Osteoblast (primary cell): ENCODE data around the gene ZDHHC3. TPM values are rescaled to one million over a fixed set of nuclear protein-coding genes. Genes with fewer than 3 reads are reported as not detected.

Experiments
- DNase-seq: peaks from one replicate; pipeline ENCODE4 v3.0.0; 2011; ENCODE audit warnings: low spot score, mixed read lengths; ENCODE audit not compliant: insufficient read length; ENCODE audit errors: missing footprints
- H2AFZ ChIP-seq: 2 replicates; pipeline ENCODE4 v1.6.0; 2011; ENCODE audit warnings: mild to moderate bottlenecking, low read length
- H3K27ac ChIP-seq: 2 replicates; pipeline ENCODE4 v1.5.1; 2011; ENCODE audit warnings: mild to moderate bottlenecking, low read depth, low read length, moderate library complexity
- H3K27me3 ChIP-seq: 2 replicates; pipeline ENCODE4 v1.6.0; 2012; ENCODE audit warnings: mild to moderate bottlenecking, control low read depth, inconsistent platforms, low read length, moderate library complexity; ENCODE audit not compliant: insufficient read depth
- H3K36me3 ChIP-seq: 2 replicates; pipeline ENCODE4 v1.5.1; 2011; ENCODE audit warnings: mild to moderate bottlenecking, low read length, control low read depth, moderate library complexity; ENCODE audit not compliant: insufficient read depth
- H3K4me1 ChIP-seq: 2 replicates; pipeline ENCODE4 v1.5.1; 2011; ENCODE audit warnings: mild to moderate bottlenecking, low read length, control low read depth, moderate library complexity; ENCODE audit not compliant: insufficient read depth
- H3K4me2 ChIP-seq: 2 replicates; pipeline ENCODE4 v1.6.0; 2011; ENCODE audit warnings: mild to moderate bottlenecking, low read length; ENCODE audit not compliant: insufficient read depth
- H3K4me3 ChIP-seq: fragments of 200-600 bp; sonication (generic); 3 replicates; pipeline ENCODE4 v1.5.1; 2012; ENCODE audit warnings: mild to moderate bottlenecking, low read length, inconsistent platforms; ENCODE audit not compliant: insufficient read depth
- H3K79me2 ChIP-seq: 2 replicates; pipeline ENCODE4 v1.6.0; 2012; ENCODE audit warnings: mild to moderate bottlenecking, low read length, control low read depth, inconsistent platforms; ENCODE audit not compliant: insufficient read depth
- H3K9me3 ChIP-seq: 2 replicates; pipeline ENCODE4 v1.5.1; 2011; ENCODE audit warnings: low read depth, low read length, control low read depth
- H4K20me1 ChIP-seq: 2 replicates; pipeline ENCODE4 v1.6.0; 2012; ENCODE audit warnings: mild to moderate bottlenecking, low read length, control low read depth; ENCODE audit not compliant: insufficient read depth
- CTCF ChIP-seq: IDR thresholded peaks from 2 replicates; pipeline ENCODE4 v1.5.1; 2011; ENCODE audit warnings: mild to moderate bottlenecking, low read depth, low read length, moderate library complexity; ENCODE audit errors: extremely low read depth
- total RNA-seq: library from RNA; depleted of rRNA; stranded (reverse); fragments of >200 nt; gene quantifications from 2 replicates; pipeline ENCODE4 v1.2.3, GENCODE V29; 2012

ZDHHC3 gene
- total RNA-seq, 1 donor = 61.2 TPM

- no peaks in the 10 kb centered on the region for H3K9me3 ChIP-seq
- no peak overlapping the region for H2AFZ ChIP-seq
- peaks cover 73% of the 10 kb centered on the region for H3K79me2 ChIP-seq
- H3K4me1 ChIP-seq = peaks cover 14% of the 10 kb centered on the region
- no peak overlapping the region for H3K4me3 ChIP-seq
- peaks cover 9% of the 10 kb centered on the region for H3K36me3 ChIP-seq
- no peaks in the 10 kb centered on the region for H3K27me3 ChIP-seq
- H4K20me1 ChIP-seq = peaks cover 54% of the 10 kb centered on the region
- H3K27ac ChIP-seq = no peak overlapping the region
- no peak for TF ChIP-seq CTCF
- no peak overlapping the region for H3K4me2 ChIP-seq
- no peak for DNase-seq
Observed at GRCh38 chr3:44962621-44963393, 13.2 kb downstream of the ZDHHC3 start.

- H4K20me1 ChIP-seq = peaks cover 56% of the 10 kb centered on the region
- no peak for DNase-seq
Observed at GRCh38 chr3:44961888-44962287, 14.1 kb downstream of the ZDHHC3 start.

GRCh38 chr3:44960387-44961026, 15.5 kb downstream of the ZDHHC3 start:
- no peak for TF ChIP-seq CTCF
- no peak overlapping the region for H3K4me2 ChIP-seq
- H3K27ac ChIP-seq = no peak overlapping the region
- H3K27me3 ChIP-seq = no peaks in the 10 kb centered on the region
- H2AFZ ChIP-seq = no peak overlapping the region
- H3K79me2 ChIP-seq = peaks cover 74% of the 10 kb centered on the region
- peaks cover 53% of the 10 kb centered on the region for H4K20me1 ChIP-seq
- H3K9me3 ChIP-seq = no peaks in the 10 kb centered on the region
- peaks cover 14% of the 10 kb centered on the region for H3K4me1 ChIP-seq
- H3K36me3 ChIP-seq = peaks cover 9% of the 10 kb centered on the region
- DNase-seq = no peak
- H3K4me3 ChIP-seq = no peak overlapping the region

More at GRCh38 chr3:44961888-44962287, 14.1 kb downstream of the ZDHHC3 start:
- no peak overlapping the region for H3K4me3 ChIP-seq
- no peak overlapping the region for H3K4me2 ChIP-seq
- no peak overlapping the region for H2AFZ ChIP-seq
- H3K27ac ChIP-seq = no peak overlapping the region
- TF ChIP-seq CTCF = no peak
- no peaks in the 10 kb centered on the region for H3K9me3 ChIP-seq
- peaks cover 9% of the 10 kb centered on the region for H3K36me3 ChIP-seq
- H3K27me3 ChIP-seq = no peaks in the 10 kb centered on the region
- peaks cover 14% of the 10 kb centered on the region for H3K4me1 ChIP-seq
- H3K79me2 ChIP-seq = peaks cover 73% of the 10 kb centered on the region

- Histone ChIP-seq H3K27me3 (no peaks in the 10 kb centered on the region), H4K20me1 (peaks cover 40% of the 10 kb centered on the region), H3K79me2 (peaks cover 63% of the 10 kb centered on the region), H3K4me3 (no peak overlapping the region), H3K9me3 (no peaks in the 10 kb centered on the region), H2AFZ (no peak overlapping the region), H3K4me1 (peaks cover 14% of the 10 kb centered on the region), H3K27ac (no peak overlapping the region), H3K36me3 (peaks cover 9% of the 10 kb centered on the region), H3K4me2 (no peak overlapping the region)
- DNase-seq = no peak
- TF ChIP-seq CTCF = no peak
Observed at GRCh38 chr3:44958386-44958785, 17.6 kb downstream of the ZDHHC3 start.
